HG03280 (cell line): ENCODE results near the gene BAG1.

Experiments used
- ATAC-seq: cut with Tn5 transposase; IDR thresholded peaks from one replicate; pipeline ENCODE4 v1.9.1; 2021; ENCODE audit warnings: mild to moderate bottlenecking, moderate library complexity; ENCODE audit not compliant: unreplicated experiment

The BAG1 gene

DNA sequence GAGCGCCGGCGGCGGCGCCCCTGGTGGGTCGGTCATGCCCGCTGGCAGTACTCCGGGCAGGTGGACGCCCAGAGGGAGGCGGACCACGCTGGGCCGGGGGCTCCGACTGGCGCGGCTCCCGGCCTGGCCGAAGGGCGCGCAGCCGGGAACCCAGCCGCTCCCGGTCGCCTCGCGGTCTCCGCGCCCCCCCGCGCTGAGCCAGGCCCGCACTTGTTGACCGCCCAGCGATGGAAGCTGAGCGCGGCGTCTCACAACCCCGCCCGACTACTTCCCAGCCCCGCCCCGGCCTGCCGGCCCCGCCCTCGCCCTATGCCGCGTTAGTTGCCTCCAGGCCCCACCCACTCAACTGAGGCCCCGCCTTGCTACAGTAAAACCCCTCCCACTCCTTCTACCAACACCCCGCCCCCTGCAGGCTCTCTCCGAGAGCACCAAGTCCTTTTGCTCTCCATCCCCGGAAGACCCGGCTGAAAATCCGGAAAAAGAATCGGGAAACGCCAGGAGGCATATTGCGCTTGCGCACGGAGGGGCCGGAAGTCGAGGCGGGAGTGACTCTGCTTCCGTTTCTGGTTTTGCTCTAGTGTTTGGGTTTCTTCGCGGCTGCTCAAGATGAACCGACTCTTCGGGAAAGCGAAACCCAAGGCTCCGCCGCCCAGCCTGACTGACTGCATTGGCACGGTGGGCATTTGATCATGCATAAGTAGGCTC lies at the start of gene BAG1, which contains the start of gene CHMP5:
Gene BAG1 (minus strand): TSS at position 236 of the 705 bp plus-strand sequence.
Gene CHMP5 (plus strand): TSS at position 577 of the 705 bp plus-strand sequence. CDS start 30 bp downstream, at position 607.
- peak; percentile 86 for ATAC-seq

DNA sequence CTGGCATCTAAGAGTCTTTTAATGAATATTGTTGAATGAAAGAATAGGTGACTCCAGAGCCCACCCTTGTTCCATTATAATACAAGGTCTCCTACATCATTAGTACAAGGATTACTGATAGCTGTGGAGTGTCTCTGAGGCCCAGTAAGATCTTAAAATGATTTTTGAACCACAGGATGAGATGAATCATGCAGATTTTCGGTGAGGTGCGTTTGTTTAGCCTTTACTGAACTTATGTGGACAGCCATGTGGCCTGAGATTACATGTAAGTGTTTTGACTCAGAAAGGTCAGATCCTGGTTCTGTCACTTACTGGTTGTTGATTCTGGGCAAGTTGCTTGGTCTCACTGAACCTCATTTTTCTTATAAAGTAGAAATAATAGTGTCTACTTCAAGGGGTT lies 47.4 kb upstream of the BAG1 start:
- ATAC-seq = no peak

DNA sequence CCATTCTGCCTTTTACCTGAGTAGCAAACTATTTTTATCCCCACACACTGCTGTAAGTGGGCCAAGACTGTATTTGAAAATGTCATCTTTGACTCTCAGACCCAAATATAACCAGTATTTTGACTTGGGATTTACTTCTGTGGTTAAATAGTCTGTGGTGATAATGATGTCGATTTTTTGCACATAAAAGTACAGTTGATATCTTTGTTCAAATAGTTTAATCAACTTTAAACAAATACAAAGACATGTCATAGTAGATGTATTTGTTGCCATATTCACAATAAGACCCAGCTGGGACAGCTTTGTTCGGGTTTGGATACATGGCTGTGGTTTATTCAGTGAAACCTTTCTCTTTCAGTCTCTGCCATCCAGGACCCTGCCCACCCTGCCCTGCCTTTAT lies 46.2 kb upstream of the BAG1 start:
- ATAC-seq = no peak

DNA sequence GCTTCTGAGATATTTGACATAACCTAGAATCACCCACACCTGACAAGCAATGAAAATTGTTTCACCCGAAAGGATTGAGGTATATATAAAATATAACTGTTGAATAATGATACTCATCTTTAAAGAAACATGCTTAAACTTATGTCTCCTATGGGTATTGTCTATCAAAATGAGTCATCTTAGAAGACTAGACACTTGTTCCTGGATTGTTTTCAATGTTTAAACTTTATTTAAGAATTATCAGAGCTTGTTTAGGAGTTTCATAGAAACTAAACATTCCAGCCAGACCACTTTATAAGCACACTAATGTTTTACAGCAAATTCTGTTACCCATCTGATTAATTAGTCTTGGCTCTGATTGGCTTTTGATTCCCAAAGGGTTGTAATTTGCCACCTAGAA lies 45.4 kb upstream of the BAG1 start:
- no peak for ATAC-seq

DNA sequence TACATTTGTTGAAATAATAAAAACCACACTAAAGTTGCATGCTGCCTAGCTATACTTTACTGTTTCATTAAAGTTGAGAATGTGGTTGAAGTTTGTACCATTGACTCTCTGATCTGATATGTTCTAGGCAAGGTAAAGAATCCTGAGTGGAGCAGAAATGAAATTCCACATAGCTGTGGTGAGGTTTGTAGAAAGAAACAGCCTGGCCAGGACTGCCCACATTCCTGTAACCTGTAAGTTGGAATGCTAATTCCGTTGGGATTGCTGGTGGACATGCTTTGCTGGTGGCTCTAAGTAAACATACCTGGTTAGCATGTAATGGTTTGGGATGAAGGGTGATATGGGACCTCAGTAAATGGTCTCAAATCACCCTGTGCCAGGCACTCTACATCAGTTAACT lies 42.6 kb upstream of the BAG1 start:
- ATAC-seq = no peak

DNA sequence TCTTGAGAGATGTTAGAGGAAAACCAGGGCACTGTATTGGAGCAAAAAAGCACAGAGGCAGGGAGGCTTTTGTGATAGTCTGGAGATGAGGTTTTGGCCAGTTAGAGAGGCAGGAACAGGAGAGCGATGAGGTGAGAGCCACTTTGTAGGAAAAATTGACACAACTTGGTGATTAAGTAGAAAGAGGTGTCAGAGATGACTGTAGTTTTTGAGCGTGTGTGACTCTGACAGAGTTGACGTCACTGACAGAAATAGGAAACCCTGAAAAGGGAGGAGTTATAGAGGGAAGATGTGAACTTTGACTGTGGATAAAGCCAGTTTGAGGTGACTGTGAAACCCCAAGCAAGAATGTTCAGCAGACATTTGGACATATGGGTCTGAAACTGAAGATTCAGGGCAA lies 41.5 kb upstream of the BAG1 start:
- no peak for ATAC-seq

DNA sequence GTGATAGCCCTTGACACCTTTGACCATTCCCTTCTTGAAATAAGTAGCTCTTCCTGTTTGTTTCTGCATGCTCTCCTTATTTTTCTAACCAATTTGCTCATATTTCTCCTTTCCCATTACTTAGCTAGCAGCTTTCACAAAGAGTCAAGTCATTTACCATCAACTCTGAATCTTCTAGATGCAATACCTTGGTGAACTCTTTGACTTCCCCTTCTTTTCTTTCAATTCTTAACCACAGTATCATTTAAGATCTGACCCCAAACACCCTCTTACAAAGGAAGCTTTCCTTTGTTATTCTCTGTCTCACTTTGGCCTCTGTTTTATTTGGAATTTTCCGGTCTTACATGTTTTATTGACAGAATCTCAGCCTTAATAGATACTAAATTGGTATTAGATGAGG lies 39.9 kb upstream of the BAG1 start:
- no peak for ATAC-seq

DNA sequence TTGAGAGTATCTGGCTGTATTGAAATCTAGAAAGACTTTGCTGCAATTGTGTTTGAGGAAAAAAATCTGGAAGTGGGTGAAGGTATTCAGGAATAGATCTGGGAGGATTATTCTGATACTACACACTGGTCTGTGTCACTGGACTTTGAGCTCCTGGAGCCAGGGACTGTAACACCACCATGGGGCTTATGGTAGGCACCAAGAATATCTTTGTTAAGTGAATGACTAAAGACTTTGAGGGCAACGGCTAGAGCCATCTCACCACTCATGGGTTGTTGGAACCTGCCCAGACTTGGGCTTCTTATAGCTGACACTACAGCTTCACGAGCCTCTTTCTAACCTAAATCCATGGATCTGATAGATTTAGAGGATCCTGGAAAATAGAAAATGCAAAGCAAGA lies 36.0 kb upstream of the BAG1 start:
- no peak for ATAC-seq

DNA sequence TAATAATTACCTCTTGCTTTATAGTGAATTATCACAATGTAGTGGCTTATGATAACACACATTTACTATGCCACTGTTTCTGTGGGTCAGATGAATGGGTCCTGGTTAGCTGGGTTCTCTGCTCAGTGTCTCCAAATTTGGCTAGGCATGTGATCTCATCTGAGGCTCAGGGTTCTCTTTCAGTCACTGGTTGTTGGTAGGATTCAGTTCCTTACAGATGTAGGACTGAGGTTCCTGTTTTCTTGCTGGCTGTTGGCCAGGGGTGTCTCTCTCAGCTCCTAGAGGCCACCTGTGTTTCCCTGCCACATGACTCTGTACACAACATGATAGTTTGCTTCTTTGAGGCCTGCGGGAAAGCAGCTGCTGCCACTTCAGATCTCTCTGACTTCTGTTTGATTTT lies 32.9 kb upstream of the BAG1 start:
- peak; percentile 85 for ATAC-seq

DNA sequence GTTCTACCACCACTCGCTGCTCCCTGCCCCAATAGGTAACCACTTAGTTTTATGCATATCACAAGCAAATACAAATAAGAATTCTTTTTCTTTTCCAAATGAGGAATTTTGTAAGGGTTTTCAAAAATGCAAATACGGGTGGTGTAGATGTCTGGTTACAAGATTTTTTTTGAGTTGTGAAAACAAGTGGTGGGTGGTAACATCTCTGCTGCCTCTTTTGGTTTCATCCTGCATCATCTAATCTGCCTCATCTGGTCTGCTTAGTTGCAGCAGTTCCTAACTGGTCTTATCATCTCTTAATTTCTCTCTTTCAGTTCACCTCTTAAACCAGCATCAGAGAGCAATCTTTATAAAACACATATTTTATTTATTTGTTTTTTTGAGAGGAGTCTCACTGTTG lies 31.1 kb upstream of the BAG1 start:
- ATAC-seq = peak; percentile 50

DNA sequence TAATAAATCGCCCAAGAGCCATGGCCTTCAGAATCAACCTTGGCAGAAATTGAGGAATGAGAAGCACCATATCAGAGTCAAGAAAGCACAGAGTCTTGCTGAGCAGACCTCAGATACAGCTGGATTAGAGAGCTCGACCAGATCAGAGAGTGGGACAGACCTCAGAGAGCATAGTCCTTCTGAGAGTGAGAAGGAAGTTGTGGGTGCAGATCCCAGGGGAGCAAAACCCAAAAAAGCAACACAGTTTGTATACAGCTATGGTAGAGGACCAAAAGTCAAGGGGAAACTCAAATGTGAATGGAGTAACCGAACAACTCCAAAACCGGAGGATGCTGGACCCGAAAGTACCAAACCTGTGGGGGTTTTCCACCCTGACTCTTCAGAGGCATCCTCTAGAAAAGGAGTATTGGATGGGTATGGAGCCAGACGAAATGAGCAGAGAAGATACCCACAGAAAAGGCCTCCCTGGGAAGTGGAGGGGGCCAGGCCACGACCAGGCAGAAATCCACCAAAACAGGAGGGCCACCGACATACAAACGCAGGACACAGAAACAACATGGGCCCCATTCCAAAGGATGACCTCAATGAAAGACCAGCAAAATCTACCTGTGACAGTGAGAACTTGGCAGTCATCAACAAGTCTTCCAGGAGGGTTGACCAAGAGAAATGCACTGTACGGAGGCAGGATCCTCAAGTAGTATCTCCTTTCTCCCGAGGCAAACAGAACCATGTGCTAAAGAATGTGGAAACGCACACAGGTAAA lies 30.3 kb upstream of the BAG1 start:
- no peak for ATAC-seq

DNA sequence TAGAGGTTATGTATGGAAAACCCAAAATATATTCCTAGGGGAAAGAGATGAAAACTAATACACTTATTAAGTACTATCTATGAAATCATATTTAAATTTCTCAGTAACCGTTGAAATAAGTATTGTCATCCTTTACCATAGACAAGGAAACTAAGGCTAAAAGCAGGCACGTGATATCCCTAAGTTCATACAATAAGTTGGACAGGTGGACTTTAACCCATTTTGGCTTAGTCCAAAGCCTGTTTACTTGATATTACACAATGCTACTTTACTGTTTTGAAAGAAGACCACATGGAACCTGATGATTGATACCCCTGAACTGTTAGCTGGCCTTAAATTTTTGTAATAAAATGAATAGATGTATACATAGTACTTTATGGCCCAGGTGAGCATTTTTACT lies 29.3 kb upstream of the BAG1 start:
- ATAC-seq = no peak

DNA sequence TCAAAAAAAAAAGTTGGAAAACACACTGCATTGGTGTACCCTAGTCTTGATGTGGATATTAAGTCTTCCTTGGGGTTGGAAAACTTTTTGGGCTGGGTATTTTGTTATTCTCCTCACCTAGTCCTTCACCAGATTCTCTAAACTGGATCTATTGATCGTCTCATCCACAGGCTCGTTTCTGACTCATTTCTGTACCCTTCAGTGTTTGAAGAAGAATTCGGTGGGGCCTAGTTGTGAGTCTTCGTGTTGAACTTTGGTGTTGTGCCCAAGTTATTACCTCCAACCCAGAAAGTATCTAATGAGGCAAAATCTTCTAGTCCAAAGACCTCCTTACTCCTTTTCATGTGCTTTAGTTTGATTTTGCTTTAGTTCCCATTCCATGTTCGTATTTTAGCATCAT lies 27.4 kb upstream of the BAG1 start:
- no peak for ATAC-seq

DNA sequence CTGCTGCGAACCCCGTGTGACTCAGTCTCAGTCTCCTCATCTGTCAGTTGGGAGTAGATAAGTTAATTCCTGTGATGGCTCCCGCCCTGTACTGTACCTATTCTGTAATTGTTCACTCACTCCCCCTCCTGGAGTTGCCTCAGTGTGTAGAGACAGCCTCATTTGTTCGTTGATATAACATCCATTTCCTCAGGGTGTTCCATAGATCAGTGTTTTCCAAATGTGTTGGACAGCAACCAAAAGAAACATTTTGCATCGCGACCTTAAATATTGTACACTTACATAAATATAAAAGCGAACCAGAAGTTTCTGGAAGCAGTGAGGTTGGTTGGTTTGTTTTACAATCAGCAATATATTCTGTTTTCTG lies 26.5 kb upstream of the BAG1 start:
- ATAC-seq = no peak

DNA sequence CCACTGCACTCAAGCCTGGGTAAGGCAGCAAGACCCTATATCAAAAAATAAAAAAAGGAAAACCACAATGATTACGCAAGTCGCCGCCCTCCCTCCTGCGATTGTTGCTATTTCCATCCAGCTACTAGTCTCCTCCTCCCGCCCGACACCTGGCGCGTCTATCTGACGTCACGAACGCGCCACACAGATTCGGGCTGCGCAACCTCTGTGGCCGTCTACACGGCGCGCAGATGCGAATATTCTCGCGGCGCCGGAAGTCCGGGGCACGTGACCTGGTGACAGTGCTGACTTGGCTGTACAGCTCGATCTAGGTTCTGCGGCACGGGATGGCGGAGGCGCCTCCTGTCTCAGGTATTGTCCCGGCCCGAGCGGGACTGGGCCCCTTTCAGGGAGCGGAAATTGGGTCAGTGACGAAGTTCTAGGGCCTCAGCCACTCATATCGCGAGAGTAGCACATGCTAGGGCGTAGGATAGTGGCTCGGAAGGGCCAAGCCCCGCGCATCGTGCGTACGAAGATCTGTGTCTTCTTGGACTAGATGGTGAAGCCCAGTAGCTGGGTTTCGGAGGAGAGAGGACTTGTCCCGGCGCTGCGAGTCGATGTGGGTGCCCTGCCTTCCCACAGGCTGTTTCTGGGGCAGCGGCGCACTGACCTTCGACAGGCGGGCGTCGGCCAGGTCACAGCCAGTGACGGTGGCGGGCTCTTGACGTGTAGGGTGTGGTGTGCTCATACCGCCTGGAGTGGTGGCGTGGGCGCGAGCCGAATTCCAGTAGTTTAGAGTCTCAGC lies 25.9 kb upstream of the BAG1 start, which contains the start of gene NFX1:
Gene NFX1 (plus strand): TSS at position 270 of the 784 bp plus-strand sequence. CDS start 57 bp downstream, at position 327.
- peak; percentile 85 for ATAC-seq

DNA sequence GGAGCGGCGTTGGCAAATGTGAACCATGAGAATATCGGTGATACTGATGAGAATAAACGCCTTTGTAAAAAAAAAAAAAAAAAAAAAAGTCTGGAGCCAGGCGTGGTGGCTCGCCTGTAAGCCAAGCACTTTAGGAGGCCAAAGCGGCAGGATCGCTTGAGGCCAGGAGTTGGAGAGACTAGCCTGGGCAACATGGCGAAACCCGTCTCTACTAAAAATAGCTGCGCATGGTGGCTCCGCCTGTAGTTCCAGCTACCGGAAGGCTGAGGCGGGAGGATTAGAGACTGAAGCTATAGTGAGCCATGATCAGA lies 25.4 kb upstream of the BAG1 start:
- no peak for ATAC-seq

DNA sequence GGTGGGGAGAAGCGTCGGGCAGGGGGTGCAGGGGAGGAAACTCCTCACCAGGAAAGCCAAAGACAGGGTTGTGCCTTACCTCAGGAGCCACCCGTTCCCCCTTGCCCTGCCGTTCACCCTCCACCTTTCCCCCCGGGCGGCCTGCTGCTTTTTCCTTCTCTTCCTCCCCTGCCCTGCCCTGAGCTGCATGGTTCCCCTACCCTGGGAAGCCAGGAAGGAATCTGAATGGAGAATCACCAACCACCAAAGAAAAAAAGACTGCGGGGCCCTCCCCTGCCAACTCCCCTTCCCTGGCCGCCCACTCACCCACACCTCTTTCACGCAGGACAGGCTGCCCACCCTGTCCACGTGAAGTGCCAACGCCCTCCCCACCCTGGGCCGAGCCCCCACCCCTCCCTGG lies 25.0 kb upstream of the BAG1 start:
- ATAC-seq = no peak

DNA sequence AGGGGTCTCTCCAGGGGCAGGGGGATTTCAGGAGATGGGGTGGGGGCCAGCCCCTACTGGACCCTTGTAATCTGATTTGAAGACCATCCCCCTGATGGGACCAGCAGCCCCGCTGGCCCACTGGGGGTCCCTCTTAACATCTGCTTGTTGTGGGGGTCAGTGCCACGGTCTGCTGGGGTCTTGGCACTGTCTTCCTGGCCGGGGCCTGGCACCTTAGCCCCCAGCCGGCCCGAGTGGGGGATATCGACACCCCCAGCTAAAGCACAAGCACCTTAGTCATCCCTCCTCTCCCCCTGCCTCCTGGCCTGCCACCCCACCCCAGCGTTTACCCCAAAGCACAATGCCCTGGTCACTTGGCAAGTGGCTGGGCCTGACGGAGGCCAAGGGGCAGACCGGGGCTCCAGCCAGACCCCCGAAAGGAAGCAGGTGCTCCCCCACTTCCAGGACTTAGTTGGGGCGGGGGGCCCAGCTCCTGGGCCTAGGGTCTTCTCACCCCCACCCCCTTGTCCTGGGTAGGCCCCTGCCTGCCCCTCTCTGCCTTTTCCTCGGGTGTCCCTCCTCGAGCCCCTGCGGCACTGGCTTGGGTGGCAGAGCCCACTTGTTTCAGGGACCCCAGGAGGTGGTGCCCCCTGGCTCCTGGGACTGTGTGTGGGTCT lies 24.4 kb upstream of the BAG1 start:
- ATAC-seq = no peak

DNA sequence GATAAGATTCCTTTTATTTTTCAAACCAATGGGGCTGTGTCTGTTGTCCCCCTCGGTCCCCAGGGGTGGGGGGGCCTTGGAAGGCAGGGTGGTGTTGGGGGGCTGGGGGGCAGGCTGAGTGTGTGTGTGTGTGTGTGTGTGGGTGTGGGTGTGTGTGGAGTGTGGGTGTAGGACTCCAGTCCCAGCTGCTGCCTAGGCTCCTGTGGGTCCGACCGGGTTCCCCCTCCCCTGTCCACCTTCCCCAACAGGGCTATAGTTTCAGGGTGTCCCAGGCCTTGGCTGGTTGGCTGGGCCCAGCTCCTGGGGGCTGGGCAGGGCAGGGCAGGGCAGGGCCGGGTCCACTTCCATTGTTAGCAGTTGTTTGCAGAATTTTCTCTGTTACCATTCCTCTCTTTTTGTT lies 23.7 kb upstream of the BAG1 start:
- no peak for ATAC-seq

DNA sequence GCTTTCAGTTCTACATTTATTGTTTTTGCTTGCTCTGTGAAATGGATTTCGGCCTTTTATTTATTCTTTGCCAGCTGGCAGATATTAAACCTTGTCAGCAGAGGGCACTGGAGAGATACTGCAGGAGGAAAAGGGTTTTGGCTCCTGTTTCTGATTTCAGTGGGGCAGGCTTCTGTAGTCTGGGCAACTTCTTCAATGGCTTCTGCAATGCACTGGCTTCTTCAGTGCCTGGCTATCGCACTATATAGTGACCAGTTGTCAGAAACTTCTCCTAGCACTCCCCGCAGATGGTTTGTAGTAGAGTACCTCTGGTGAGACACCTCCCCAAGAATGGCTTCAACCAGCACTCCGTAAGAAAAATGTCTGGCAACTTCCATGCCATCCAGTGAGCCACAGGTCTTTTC lies 22.6 kb upstream of the BAG1 start:
- ATAC-seq = no peak

DNA sequence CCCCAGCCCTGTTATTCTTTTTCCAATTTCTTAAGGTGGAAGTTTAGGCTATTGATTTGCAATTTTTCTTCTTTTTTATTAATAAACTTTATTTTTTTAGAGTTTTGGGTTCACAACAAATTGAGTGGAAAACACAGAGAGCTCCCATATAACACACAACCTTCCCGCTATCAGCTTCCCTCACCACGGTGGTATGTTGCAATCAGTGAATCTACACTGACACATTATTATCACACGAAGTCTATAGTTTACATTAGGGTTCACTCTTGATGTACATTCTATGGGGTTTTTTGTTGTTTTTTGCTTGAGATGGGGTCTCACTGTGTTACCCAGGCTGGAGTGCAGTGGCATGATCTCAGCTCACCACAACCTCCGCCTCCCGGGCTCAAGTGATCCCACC lies 21.0 kb upstream of the BAG1 start:
- ATAC-seq = no peak
